ENCODE data around the gene LRRC8E. TPM values are rescaled to one million over a fixed set of nuclear protein-coding genes. Genes with fewer than 3 reads are reported as not detected.

Gene LRRC8E
- total RNA-seq, 4 donors from 2014 or later, result 0.13 to 0.32 (median 0.29) TPM

GRCh38 chr19:7921967-7922835 is 33.9 kb downstream of the LRRC8E start:
- TF ChIP-seq POLR2A (IDR thresholded peaks at IDR 0.05), result no peak
- TF ChIP-seq CTCF (IDR thresholded peaks at IDR 0.05), result no peak
- TF ChIP-seq POLR2AphosphoS5 (IDR thresholded peaks at IDR 0.05), result no peak
- TF ChIP-seq EP300 (IDR thresholded peaks at IDR 0.05), result no peak
- 77 to 83% methylated on average over 4 to 5 of the region's 31 CpGs for WGBS, 2 donors (ENCODE audit: low coverage in 1 of 2)
- Histone ChIP-seq H3K27ac (peak overlapping the region in 3 of 4 donors; percentile 94 to 97 (median 94)), H3K4me1 (peaks cover 4 to 90% (median 56%) of the 10 kb centered on the region in 3 donors), H3K9me3 (no peaks in the 10 kb centered on the region), H3K27me3 (peaks cover 19% of the 10 kb centered on the region), H3K36me3 (peaks cover 0 to 19% of the 10 kb centered on the region in 2 donors), H3K4me3 (peak overlapping the region in 1 of 2 donors; percentile 64)
- ATAC-seq, result no peak

- Histone ChIP-seq H3K4me1 (peaks cover 10 to 90% (median 56%) of the 10 kb centered on the region in 3 donors), H3K36me3 (peaks cover 0 to 19% of the 10 kb centered on the region in 2 donors), H3K4me3 (no peak overlapping the region), H3K27me3 (peaks cover 12% of the 10 kb centered on the region), H3K27ac (peak overlapping the region in 3 of 4 donors; percentile 94 to 97 (median 94)), H3K9me3 (no peaks in the 10 kb centered on the region)
- 88% methylated on average over 4 of the region's 8 CpGs; no CpG with 5 or more reads in 1 of the 2 donors for WGBS, 2 donors (ENCODE audit: low coverage in 1 of 2)
- TF ChIP-seq CTCF (IDR thresholded peaks at IDR 0.05), result no peak
- TF ChIP-seq POLR2AphosphoS5 (IDR thresholded peaks at IDR 0.05), result no peak
- TF ChIP-seq POLR2A (IDR thresholded peaks at IDR 0.05), result no peak
- no peak for TF ChIP-seq EP300 (IDR thresholded peaks at IDR 0.05)
- no peak for ATAC-seq
Measured at GRCh38 chr19:7922836-7923195, 34.5 kb downstream of the LRRC8E start.

GRCh38 chr19:7923295-7924191 is 35.2 kb downstream of the LRRC8E start:
- 38% methylated on average over 15 of the region's 31 CpGs; no CpG with 5 or more reads in 1 of the 2 donors for WGBS, 2 donors (ENCODE audit: low coverage in 1 of 2)
- peaks cover 13 to 90% (median 60%) of the 10 kb centered on the region in 3 donors for H3K4me1 ChIP-seq
- H3K36me3 ChIP-seq, result peaks cover 0 to 19% of the 10 kb centered on the region in 2 donors
- TF ChIP-seq CTCF (IDR thresholded peaks at IDR 0.05) (no peak), POLR2AphosphoS5 (IDR thresholded peaks at IDR 0.05) (peak; percentile 36), EP300 (IDR thresholded peaks at IDR 0.05) (no peak), POLR2A (IDR thresholded peaks at IDR 0.05) (no peak)
- peak overlapping the region; percentile 8 to 97 (median 94) for H3K27ac ChIP-seq
- ATAC-seq, result no peak
- H3K9me3 ChIP-seq, result no peaks in the 10 kb centered on the region
- H3K27me3 ChIP-seq, result peaks cover 5% of the 10 kb centered on the region
- peak overlapping the region in 1 of 2 donors; percentile 80 for H3K4me3 ChIP-seq

GRCh38 chr19:7924241-7924640 is 35.9 kb downstream of the LRRC8E start:
- WGBS, 2 donors (ENCODE audit: low coverage in 1 of 2), result 47% methylated on average over 8 of the region's 12 CpGs; no CpG with 5 or more reads in 1 of the 2 donors
- TF ChIP-seq CTCF (IDR thresholded peaks at IDR 0.05) (no peak), POLR2AphosphoS5 (IDR thresholded peaks at IDR 0.05) (no peak), POLR2A (IDR thresholded peaks at IDR 0.05) (no peak), EP300 (IDR thresholded peaks at IDR 0.05) (no peak)

More at GRCh38 chr19:7924241-7924640, 35.9 kb downstream of the LRRC8E start:
- peaks cover 13 to 89% (median 58%) of the 10 kb centered on the region in 3 donors for H3K4me1 ChIP-seq
- H3K9me3 ChIP-seq, result no peaks in the 10 kb centered on the region
- H3K27me3 ChIP-seq, result no peaks in the 10 kb centered on the region
- no peak for ATAC-seq
- H3K36me3 ChIP-seq, result peaks cover 0 to 19% of the 10 kb centered on the region in 2 donors
- H3K4me3 ChIP-seq, result peak overlapping the region in 1 of 2 donors; percentile 80
- H3K27ac ChIP-seq, result peak overlapping the region in 3 of 4 donors; percentile 94 to 97 (median 94)

All from gastroesophageal sphincter (tissue), 4 donors.